GM20000 (cell line): ENCODE measurements around the gene CTXND2.
"Not testable (repeated sequence)": the region's sequence is repeated elsewhere in the genome, so short reads cannot be mapped to it uniquely, and the experiment has no call there.

Experiments used
- DNase-seq: peaks from one replicate; pipeline ENCODE4 v3.0.0; 2012; ENCODE audit warnings: low spot score
- TF ChIP-seq, protein P1 (sequence below): IDR thresholded peaks from 2 replicates; pipeline ENCODE4 v1.5.1; 2012; ENCODE audit warnings: mild to moderate bottlenecking, control low read depth; ENCODE audit errors: extremely low read depth, missing control alignments

CTXND2 gene

DNA sequence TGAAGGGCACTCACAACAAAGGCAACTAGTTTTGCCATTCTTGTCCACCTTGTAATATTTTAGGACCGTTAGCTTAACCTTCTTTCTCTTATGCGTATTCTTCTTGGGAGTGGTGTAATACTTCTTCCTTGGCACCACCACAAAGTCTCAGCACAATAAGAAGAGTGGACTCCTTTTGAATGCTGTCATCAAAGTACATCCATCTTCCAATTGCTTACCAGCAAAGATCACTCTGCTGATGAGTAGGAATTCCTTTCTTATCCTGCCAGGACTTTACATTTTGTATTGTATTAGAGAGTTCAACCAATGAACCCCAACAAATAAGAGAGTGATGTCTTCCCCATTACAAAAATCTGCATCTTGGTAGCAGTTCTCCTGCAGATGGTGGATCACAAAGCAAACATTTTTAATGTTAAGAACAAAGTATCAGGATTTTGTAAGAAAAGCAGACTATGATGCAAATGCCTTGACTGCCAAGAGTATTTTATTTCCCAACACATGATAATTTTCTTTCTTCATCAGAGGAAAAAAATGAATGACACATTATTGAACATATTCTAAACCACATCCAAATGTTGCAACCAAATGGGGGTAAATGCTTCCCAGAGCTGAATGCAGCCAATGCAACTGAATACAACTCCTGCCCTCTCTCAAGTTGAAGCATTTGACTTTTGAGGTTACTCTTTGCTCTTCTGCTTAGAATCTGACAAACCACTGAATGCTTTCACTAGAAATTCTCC, 5.4 kb upstream of the CTXND2 start:
- TF ChIP-seq, protein P1, sequence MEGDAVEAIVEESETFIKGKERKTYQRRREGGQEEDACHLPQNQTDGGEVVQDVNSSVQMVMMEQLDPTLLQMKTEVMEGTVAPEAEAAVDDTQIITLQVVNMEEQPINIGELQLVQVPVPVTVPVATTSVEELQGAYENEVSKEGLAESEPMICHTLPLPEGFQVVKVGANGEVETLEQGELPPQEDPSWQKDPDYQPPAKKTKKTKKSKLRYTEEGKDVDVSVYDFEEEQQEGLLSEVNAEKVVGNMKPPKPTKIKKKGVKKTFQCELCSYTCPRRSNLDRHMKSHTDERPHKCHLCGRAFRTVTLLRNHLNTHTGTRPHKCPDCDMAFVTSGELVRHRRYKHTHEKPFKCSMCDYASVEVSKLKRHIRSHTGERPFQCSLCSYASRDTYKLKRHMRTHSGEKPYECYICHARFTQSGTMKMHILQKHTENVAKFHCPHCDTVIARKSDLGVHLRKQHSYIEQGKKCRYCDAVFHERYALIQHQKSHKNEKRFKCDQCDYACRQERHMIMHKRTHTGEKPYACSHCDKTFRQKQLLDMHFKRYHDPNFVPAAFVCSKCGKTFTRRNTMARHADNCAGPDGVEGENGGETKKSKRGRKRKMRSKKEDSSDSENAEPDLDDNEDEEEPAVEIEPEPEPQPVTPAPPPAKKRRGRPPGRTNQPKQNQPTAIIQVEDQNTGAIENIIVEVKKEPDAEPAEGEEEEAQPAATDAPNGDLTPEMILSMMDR: no peak
- no peak for DNase-seq

DNA sequence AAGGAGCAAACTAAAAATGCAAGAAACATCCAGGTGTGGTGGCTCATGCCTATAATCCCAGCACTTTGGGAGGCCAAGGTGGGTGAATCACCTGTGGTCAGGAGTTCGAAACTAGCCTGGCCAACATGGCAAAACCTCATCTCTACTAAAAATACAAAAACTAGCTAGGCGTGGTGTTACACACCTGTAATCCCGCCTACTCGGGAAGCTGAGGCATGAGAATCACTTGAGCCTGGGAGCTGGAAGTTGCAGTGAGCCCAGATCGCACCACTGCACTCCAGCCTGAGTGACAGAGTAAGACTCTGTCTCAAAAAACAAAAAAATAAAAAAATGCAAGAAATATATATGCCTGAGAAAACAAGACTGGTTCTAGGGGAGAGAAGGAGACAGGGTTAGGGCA, 3.8 kb upstream of the CTXND2 start:
- DNase-seq: not testable (repeated sequence)

DNA sequence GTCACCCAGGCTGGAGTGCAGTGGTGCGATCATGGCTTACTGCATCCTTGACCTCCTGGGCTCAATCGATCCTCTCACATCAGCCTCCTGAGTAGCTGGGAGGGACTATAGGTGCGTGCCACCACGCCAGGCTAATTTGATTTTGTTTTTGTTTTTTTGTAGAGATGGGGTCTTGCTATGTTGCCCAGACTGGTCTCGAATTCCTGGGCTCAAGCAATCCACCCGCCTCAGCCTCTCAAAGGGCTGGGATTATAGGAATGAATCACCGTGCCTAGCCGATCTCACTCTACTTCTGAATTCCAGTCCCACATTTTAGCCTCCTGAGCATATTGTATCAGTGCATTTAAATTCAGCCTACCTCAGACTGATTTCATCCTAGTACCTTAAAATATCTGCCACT, 1.8 kb downstream of the CTXND2 start:
- TF ChIP-seq, protein P1: no peak
- DNase-seq: no peak

DNA sequence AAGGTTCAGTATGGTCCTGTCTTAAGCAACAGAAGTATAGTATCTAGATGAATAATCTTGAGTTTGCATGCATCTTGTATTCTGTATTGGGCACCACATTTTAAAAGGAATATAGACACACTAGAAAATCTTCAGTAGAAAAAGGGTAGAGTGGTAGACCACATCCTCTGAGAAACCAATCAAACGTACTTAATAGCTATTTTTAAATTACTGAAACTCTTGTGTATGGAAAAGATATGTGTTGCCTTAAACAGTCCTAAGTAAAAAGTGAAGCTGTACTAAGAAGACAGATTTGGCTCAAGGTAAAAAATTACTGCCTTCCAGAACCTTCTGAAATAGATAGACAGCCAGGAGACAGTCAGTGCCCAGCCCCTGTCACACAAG, 3.1 kb downstream of the CTXND2 start:
- DNase-seq: peak; percentile 20
- TF ChIP-seq, protein P1: no peak

DNA sequence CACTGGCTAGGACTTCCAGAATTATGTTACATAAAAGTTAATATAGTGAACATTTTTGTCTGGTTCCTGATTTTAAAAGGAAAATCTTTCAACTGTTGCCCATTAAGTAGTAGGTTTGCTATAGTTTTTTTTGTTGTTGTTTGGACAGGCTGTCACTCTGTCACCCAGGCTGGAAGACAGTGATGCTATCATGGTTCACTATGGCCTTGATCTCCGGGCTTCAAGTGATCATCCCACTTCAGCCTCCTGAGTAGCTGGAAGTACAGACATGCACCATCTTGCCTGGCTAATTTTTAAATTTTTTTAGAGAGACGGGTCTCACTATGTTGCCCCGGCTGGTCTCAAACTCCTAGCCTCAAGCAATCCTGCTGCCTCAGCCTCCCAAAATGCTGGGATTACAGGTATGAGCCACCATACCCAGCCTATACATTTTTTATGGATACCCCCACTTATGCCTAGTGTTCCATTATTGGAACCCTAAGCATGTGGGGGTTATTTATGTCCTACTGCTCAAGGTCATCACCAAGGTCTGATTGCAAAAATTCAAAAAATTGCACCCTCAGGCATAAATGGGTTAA, 6.5 kb downstream of the CTXND2 start:
- TF ChIP-seq, protein P1: no peak
- DNase-seq: no peak

DNA sequence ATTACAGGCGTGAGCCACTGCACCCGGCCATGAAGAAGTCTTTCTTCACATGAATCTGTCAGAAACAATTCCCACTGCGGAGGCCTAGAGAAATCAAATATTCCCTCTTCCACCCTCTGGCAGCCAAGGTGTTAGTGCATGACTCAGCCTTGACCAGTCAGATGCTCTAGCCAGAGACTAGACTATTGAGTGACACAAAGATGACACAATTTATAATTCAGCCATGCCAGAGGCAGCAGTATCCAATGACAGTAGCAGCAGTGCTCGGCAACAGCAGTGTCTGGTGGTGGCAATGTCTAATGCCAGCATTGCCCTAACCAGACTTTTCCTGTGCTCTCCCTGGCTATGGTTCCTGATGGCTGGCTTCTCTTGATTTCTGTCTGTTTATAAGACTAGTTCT, 8.7 kb downstream of the CTXND2 start:
- DNase-seq: no peak

DNA sequence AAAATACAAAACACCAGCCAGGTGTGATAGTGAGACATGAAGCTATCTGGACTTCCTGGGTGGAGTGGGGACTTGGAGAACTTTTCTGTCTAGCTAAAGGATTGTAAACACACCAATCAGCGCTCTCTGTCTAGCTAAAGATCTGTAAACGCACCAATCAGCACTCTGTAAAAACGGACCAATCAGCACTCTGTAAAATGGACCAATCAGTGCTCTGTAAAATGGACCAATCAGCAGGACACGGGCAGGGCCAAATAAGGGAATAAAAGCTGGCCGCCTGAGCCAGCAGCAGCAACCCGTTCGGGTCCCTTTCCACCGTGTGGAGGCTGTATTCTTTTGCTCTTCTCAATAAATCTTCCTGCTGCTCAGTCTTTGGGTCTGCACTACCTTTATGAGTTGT, 12.9 kb downstream of the CTXND2 start:
- DNase-seq: not testable (repeated sequence)

More for the DNA sequence above, 8.7 kb downstream of the CTXND2 start:
- TF ChIP-seq, protein P1: no peak

DNA sequence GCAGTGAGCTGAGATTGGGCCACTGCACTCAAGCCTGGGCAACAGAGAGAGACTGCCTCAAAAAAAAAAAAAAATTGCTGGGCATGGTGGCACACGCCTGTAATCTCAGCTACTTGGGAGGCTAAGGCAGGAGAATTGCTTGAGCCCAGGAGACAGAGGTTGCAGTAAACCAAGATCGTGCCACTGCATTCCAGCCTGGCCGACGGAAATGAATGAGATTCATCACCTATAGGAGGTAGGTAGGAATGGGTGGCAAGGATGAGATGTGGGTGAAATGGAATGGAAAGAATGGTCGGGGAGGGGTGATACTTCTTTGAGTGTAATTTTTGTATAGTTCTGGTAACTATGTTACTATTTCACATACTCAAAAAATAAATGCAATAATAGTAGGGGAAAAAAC, 15.4 kb downstream of the CTXND2 start:
- TF ChIP-seq, protein P1: no peak
- DNase-seq: no peak
